Mucosa of rectum (tissue), 2 donors: ENCODE measurements around the gene NPR1.

ENCODE experiments used
- H3K27ac ChIP-seq, 2 donors: one replicate each; pipeline ENCODE4 v1.7.0; 2013; ENCODE audit warnings: inconsistent platforms in 2 of 2, low read depth in 2 of 2, low read length in 2 of 2
- H3K27me3 ChIP-seq, 2 donors: one replicate each; pipeline ENCODE4 v1.7.0; 2013; ENCODE audit warnings: low read length in 2 of 2; ENCODE audit not compliant: control insufficient read depth in 2 of 2, insufficient read depth in 2 of 2
- H3K36me3 ChIP-seq, 2 donors: one replicate each; pipeline ENCODE4 v1.7.0; 2013; ENCODE audit warnings: low read length in 2 of 2; ENCODE audit not compliant: control insufficient read depth in 2 of 2, insufficient read depth in 2 of 2
- H3K4me1 ChIP-seq, 2 donors: one replicate each; pipeline ENCODE4 v1.7.0; 2013; ENCODE audit warnings: low read length in 2 of 2, mild to moderate bottlenecking in 1 of 2; ENCODE audit not compliant: control insufficient read depth in 2 of 2, insufficient read depth in 2 of 2
- H3K4me3 ChIP-seq, 2 donors: one replicate each; pipeline ENCODE4 v1.7.0; 2013; ENCODE audit warnings: low read length in 2 of 2
- H3K9ac ChIP-seq, 2 donors: one replicate each; pipeline ENCODE4 v1.7.0; 2013; ENCODE audit warnings: low read length in 2 of 2, low read depth in 1 of 2, mild to moderate bottlenecking in 1 of 2
- H3K9me3 ChIP-seq, 2 donors: one replicate each; pipeline ENCODE4 v1.7.0; 2013; ENCODE audit warnings: low read length in 2 of 2; ENCODE audit not compliant: control insufficient read depth in 2 of 2
- donor health status: healthy.
- donor health status: Normal muscosa, but diverticular disease.

The NPR1 gene

GRCh38 chr1:153677718-153678518 lies 570 bp upstream of the NPR1 start:
- H3K27ac ChIP-seq = no peak overlapping the region
- H3K36me3 ChIP-seq = no peaks in the 10 kb centered on the region
- H3K9ac ChIP-seq = peak overlapping the region in 1 of 2 donors; percentile 40
- H3K9me3 ChIP-seq = no peaks in the 10 kb centered on the region
- peaks cover 17 to 19% of the 10 kb centered on the region in 2 donors for H3K4me1 ChIP-seq
- H3K4me3 ChIP-seq = peak overlapping the region; percentile 27 to 64
- peaks cover 15 to 39% of the 10 kb centered on the region in 2 donors for H3K27me3 ChIP-seq

DNA sequence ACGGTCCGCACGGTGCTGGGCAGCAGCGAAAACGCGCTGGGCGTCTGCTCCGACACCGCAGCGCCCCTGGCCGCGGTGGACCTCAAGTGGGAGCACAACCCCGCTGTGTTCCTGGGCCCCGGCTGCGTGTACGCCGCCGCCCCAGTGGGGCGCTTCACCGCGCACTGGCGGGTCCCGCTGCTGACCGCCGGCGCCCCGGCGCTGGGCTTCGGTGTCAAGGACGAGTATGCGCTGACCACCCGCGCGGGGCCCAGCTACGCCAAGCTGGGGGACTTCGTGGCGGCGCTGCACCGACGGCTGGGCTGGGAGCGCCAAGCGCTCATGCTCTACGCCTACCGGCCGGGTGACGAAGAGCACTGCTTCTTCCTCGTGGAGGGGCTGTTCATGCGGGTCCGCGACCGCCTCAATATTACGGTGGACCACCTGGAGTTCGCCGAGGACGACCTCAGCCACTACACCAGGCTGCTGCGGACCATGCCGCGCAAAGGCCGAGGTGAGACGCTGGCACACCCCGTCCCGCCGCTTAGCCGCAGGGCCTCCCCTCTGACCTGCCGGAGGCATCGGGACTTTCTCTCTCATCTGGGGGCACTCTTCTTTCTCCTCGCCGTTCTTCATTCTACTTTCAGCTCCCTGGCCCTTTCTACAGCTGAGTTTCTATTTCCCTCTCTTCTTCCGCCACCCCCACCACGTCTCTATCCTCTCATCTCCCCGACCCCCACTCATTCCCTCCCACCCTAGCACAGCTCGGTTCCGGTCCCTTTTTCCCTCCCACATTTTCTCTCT lies 1.0 kb downstream of the NPR1 start:
- Histone ChIP-seq H3K27ac (peak overlapping the region in 1 of 2 donors; percentile 16), H3K9me3 (no peaks in the 10 kb centered on the region), H3K4me3 (peak overlapping the region; percentile 54 to 64), H3K27me3 (peaks cover 15 to 39% of the 10 kb centered on the region in 2 donors), H3K9ac (peak overlapping the region in 1 of 2 donors; percentile 41), H3K36me3 (no peaks in the 10 kb centered on the region), H3K4me1 (peaks cover 17 to 19% of the 10 kb centered on the region in 2 donors)

DNA sequence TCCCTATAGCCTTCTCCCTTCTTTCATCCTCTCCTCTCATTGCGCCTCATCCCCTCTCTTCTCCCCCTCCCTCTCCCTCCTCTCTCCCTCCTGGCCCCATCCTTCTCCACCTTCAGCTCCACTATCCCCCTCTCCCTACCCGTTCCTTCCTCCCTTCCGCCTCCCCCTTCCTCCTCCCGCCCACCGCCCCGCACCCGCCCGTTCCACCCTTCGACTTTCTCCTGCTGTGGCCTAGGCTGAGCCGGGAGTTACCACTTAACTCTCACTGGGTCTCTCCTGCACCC lies 1.6 kb downstream of the NPR1 start:
- H3K4me1 ChIP-seq = peaks cover 17 to 19% of the 10 kb centered on the region in 2 donors
- no peaks in the 10 kb centered on the region for H3K36me3 ChIP-seq
- H3K27ac ChIP-seq = no peak overlapping the region
- H3K9ac ChIP-seq = no peak overlapping the region
- peak overlapping the region; percentile 47 to 54 for H3K4me3 ChIP-seq
- peaks cover 15 to 39% of the 10 kb centered on the region in 2 donors for H3K27me3 ChIP-seq
- H3K9me3 ChIP-seq = no peaks in the 10 kb centered on the region

DNA sequence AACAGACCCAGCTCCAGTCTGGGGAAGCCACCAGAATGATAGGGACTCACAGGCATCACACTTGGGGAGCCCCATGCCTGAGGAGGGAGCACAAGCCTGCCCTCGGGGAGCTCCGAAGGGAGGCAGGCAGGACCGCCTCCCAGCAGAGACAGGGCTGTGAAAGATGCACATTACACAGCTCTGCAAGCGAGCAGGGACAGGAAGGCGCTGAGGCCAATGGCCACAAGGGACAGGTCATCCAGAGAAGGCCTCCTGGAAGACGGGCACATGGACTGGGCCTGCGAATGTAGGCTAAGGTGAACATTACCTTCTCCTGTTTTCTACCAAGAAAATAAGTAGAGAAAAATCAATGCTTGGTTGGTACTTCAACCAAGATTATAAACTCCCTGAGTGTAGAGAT lies 4.2 kb downstream of the NPR1 start:
- Histone ChIP-seq H3K27ac (no peak overlapping the region), H3K27me3 (peaks cover 15 to 39% of the 10 kb centered on the region in 2 donors), H3K4me3 (no peak overlapping the region), H3K4me1 (peaks cover 17 to 19% of the 10 kb centered on the region in 2 donors), H3K9me3 (no peaks in the 10 kb centered on the region), H3K36me3 (no peaks in the 10 kb centered on the region), H3K9ac (no peak overlapping the region)

- Histone ChIP-seq H3K27me3 (peaks cover 10 to 27% of the 10 kb centered on the region in 2 donors), H3K9me3 (no peaks in the 10 kb centered on the region), H3K36me3 (no peaks in the 10 kb centered on the region), H3K4me1 (peaks cover 7 to 9% of the 10 kb centered on the region in 2 donors), H3K4me3 (no peak overlapping the region), H3K9ac (no peak overlapping the region), H3K27ac (no peak overlapping the region)
Observed at GRCh38 chr1:153683854-153684253, 5.4 kb downstream of the NPR1 start.

DNA sequence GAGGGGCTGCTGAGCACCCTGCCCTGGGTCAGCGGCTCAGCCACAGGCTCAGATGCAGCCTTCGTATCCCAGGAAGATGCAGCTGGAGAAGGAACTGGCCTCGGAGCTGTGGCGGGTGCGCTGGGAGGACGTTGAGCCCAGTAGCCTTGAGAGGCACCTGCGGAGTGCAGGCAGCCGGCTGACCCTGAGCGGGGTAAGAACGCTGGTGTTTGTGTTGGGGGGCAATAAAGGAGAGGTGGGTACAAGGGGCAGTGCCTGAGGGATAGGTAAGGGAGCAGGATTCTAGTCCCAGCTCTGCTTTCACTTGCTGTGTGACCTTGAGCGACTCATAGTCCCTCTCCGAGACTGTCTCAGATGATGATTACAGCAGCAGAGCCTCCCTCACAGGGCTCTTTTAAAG lies 6.4 kb downstream of the NPR1 start:
- Histone ChIP-seq H3K36me3 (no peaks in the 10 kb centered on the region), H3K27ac (no peak overlapping the region), H3K9ac (no peak overlapping the region), H3K27me3 (peaks cover 8 to 17% of the 10 kb centered on the region in 2 donors), H3K9me3 (no peaks in the 10 kb centered on the region), H3K4me3 (no peak overlapping the region), H3K4me1 (no peaks in the 10 kb centered on the region)

GRCh38 chr1:153685544-153686340 lies 7.3 kb downstream of the NPR1 start:
- Histone ChIP-seq H3K27me3 (peaks cover 4 to 10% of the 10 kb centered on the region in 2 donors), H3K9me3 (no peaks in the 10 kb centered on the region), H3K4me3 (no peak overlapping the region), H3K9ac (no peak overlapping the region), H3K36me3 (no peaks in the 10 kb centered on the region), H3K4me1 (no peaks in the 10 kb centered on the region), H3K27ac (no peak overlapping the region)

- Histone ChIP-seq H3K27ac (no peak overlapping the region), H3K4me3 (no peak overlapping the region), H3K27me3 (no peaks in the 10 kb centered on the region), H3K36me3 (no peaks in the 10 kb centered on the region), H3K4me1 (no peaks in the 10 kb centered on the region), H3K9me3 (no peaks in the 10 kb centered on the region), H3K9ac (no peak overlapping the region)
Observed at GRCh38 chr1:153687346-153688125, 9.0 kb downstream of the NPR1 start.

GRCh38 chr1:153688276-153688675 lies 9.8 kb downstream of the NPR1 start:
- H3K4me1 ChIP-seq = no peaks in the 10 kb centered on the region
- no peaks in the 10 kb centered on the region for H3K9me3 ChIP-seq
- no peak overlapping the region for H3K27ac ChIP-seq
- H3K4me3 ChIP-seq = no peak overlapping the region
- no peaks in the 10 kb centered on the region for H3K36me3 ChIP-seq
- H3K9ac ChIP-seq = no peak overlapping the region
- H3K27me3 ChIP-seq = no peaks in the 10 kb centered on the region
